Gastroesophageal sphincter (tissue), 3 donors: Measurements from ENCODE around the gene SIX2.

Source experiments
- EP300 ChIP-seq: sonication (generic); formaldehyde crosslinking; IDR thresholded peaks from one replicate; pipeline ENCODE4 v1.6.1; 2017; ENCODE audit warnings: antibody characterized with exemption, mild to moderate bottlenecking
- POLR2AphosphoS5 ChIP-seq: sonication (generic); formaldehyde crosslinking; IDR thresholded peaks from one replicate; pipeline ENCODE4 v1.6.1; 2017; ENCODE audit warnings: antibody characterized with exemption
- TF ChIP-seq, protein P1 (sequence below), 4 experiments: fragments of 200-600 bp in 2 of 4; fragments of 450-650 bp in 2 of 4; sonication (generic) in 1 of 4; IDR thresholded peaks; one replicate each; pipeline ENCODE4 v1.5.1; 2017 to 2019; ENCODE audit warnings: antibody characterized with exemption in 4 of 4, mild to moderate bottlenecking in 2 of 4, moderate library complexity in 2 of 4

GRCh38 chr2:45047301-45047700 is 38.0 kb upstream of the SIX2 start:
- TF ChIP-seq, protein P1, sequence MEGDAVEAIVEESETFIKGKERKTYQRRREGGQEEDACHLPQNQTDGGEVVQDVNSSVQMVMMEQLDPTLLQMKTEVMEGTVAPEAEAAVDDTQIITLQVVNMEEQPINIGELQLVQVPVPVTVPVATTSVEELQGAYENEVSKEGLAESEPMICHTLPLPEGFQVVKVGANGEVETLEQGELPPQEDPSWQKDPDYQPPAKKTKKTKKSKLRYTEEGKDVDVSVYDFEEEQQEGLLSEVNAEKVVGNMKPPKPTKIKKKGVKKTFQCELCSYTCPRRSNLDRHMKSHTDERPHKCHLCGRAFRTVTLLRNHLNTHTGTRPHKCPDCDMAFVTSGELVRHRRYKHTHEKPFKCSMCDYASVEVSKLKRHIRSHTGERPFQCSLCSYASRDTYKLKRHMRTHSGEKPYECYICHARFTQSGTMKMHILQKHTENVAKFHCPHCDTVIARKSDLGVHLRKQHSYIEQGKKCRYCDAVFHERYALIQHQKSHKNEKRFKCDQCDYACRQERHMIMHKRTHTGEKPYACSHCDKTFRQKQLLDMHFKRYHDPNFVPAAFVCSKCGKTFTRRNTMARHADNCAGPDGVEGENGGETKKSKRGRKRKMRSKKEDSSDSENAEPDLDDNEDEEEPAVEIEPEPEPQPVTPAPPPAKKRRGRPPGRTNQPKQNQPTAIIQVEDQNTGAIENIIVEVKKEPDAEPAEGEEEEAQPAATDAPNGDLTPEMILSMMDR (IDR thresholded peaks at IDR 0.05), result no peak
- TF ChIP-seq POLR2AphosphoS5, result no peak
- no peak for TF ChIP-seq EP300
